Right lung (tissue), 5 donors: ENCODE measurements around the gene SRRM1. TPM values are rescaled to one million over a fixed set of nuclear protein-coding genes. Genes with fewer than 3 reads are reported as not detected.
A peak's percentile ranks its signal among the peaks of the same experiment; 100 is the strongest.
"Not testable (repeated sequence)": the region's sequence is repeated elsewhere in the genome, so short reads cannot be mapped to it uniquely, and the experiment has no call there.

ENCODE experiments used
- DNase-seq, 2 donors: peaks; one replicate each; pipeline ENCODE4 v3.0.0-alpha.2; 2013
- polyA plus RNA-seq, 5 donors: library from polyadenylated mRNA; unstranded; fragments of 120-200 nt; gene quantifications; one replicate each; pipeline versions ENCODE4 v1.2.1 to v1.2.3, GENCODE V29; 2013; ENCODE audit warnings: inconsistent platforms in 1 of 5, low replicate concordance in 1 of 5; ENCODE audit not compliant: insufficient read length in 5 of 5, insufficient read depth in 1 of 5

SRRM1 gene
- polyA plus RNA-seq, 5 donors: 140 to 205 (median 183) TPM

- DNase-seq: no peak
Observed at GRCh38 chr1:24693827-24694379, 50.8 kb downstream of the SRRM1 start.

- DNase-seq: peak; percentile 80 to 82
Observed at GRCh38 chr1:24694380-24694843, 51.3 kb downstream of the SRRM1 start.

- no peak for DNase-seq
Observed at GRCh38 chr1:24695202-24695974, 52.3 kb downstream of the SRRM1 start.

GRCh38 chr1:24696041-24696755 lies 53.1 kb downstream of the SRRM1 start:
- no peak for DNase-seq

GRCh38 chr1:24696756-24697330 lies 53.7 kb downstream of the SRRM1 start:
- no peak for DNase-seq

- DNase-seq: not testable (repeated sequence)
Observed at GRCh38 chr1:24697453-24698001, 54.4 kb downstream of the SRRM1 start.

GRCh38 chr1:24698326-24698725 lies 55.2 kb downstream of the SRRM1 start:
- DNase-seq: not testable (repeated sequence)

GRCh38 chr1:24699628-24700027 lies 56.5 kb downstream of the SRRM1 start:
- DNase-seq: no peak

GRCh38 chr1:24702511-24703293 lies 59.6 kb downstream of the SRRM1 start:
- no peak for DNase-seq

- DNase-seq: no peak
Observed at GRCh38 chr1:24704411-24705259, 61.5 kb downstream of the SRRM1 start.

- DNase-seq: peak; percentile 72 to 78
Observed at GRCh38 chr1:24705260-24706073, 62.4 kb downstream of the SRRM1 start.

- not testable (repeated sequence) for DNase-seq
Observed at GRCh38 chr1:24706074-24706389, 62.9 kb downstream of the SRRM1 start.

GRCh38 chr1:24707687-24708086 lies 64.6 kb downstream of the SRRM1 start:
- no peak for DNase-seq

- no peak for DNase-seq
Observed at GRCh38 chr1:24708938-24709337, 65.8 kb downstream of the SRRM1 start.

- DNase-seq: no peak
Observed at GRCh38 chr1:24709791-24710441, 66.8 kb downstream of the SRRM1 start.

GRCh38 chr1:24711329-24711728 lies 68.2 kb downstream of the SRRM1 start:
- DNase-seq: no peak

- DNase-seq: no peak
Observed at GRCh38 chr1:24713176-24713575, 70.1 kb downstream of the SRRM1 start.

- DNase-seq: no peak
Observed at GRCh38 chr1:24713736-24714135, 70.6 kb downstream of the SRRM1 start.
